ENCODE measurements around the gene ZNF480.

The ZNF480 gene

GRCh38 chr19:52270266-52270885, 26.6 kb upstream of the ZNF480 start:
- no peak for DNase-seq
- Histone ChIP-seq H3K27ac (peak overlapping the region; percentile 99), H3K27me3 (no peaks in the 10 kb centered on the region), H3K4me1 (peaks cover 0 to 28% (median 19%) of the 10 kb centered on the region in 4 donors), H3K9me3 (no peaks in the 10 kb centered on the region), H3K36me3 (peaks cover 0 to 8% (median 7%) of the 10 kb centered on the region in 3 donors), H3K4me3 (peak overlapping the region; percentile 93 to 96)
- intact Hi-C loops (cut with DNase I; ENCODE audit: low total_unique reads): loop anchor here (10.0 kb wide), 1 partner anchor 354 kb away; no protein-coding TSS in a partner anchor
- TF ChIP-seq CTCF (IDR thresholded peaks at IDR 0.05): no peak

GRCh38 chr19:52273301-52273700, 23.7 kb upstream of the ZNF480 start:
- TF ChIP-seq CTCF (IDR thresholded peaks at IDR 0.05): no peak
- H3K27ac ChIP-seq: no peak overlapping the region
- no peak overlapping the region for H3K4me3 ChIP-seq
- H3K36me3 ChIP-seq: peaks cover 0 to 16% (median 14%) of the 10 kb centered on the region in 3 donors
- peaks cover 0 to 28% (median 19%) of the 10 kb centered on the region in 4 donors for H3K4me1 ChIP-seq
- no peaks in the 10 kb centered on the region for H3K27me3 ChIP-seq
- intact Hi-C loops (cut with DNase I; ENCODE audit: low total_unique reads): loop anchor here (10.0 kb wide), 1 partner anchor 352 kb away; no protein-coding TSS in a partner anchor
- no peaks in the 10 kb centered on the region for H3K9me3 ChIP-seq
- DNase-seq: no peak

- intact Hi-C loops (cut with DNase I; ENCODE audit: low total_unique reads): loop anchor here (10.0 kb wide), 1 partner anchor 351 kb away; no protein-coding TSS in a partner anchor
Measured at GRCh38 chr19:52274191-52274590, 22.8 kb upstream of the ZNF480 start.

GRCh38 chr19:52275988-52276387, 21.0 kb upstream of the ZNF480 start:
- no peak for DNase-seq
- H3K27me3 ChIP-seq: no peaks in the 10 kb centered on the region
- peaks cover 0 to 7% (median 0%) of the 10 kb centered on the region in 3 donors for H3K9me3 ChIP-seq
- intact Hi-C loops (cut with DNase I; ENCODE audit: low total_unique reads): loop anchor here (10.0 kb wide), 1 partner anchor 349 kb away; no protein-coding TSS in a partner anchor
- H3K27ac ChIP-seq: no peak overlapping the region
- peaks cover 0 to 22% (median 21%) of the 10 kb centered on the region in 3 donors for H3K36me3 ChIP-seq
- no peak for TF ChIP-seq CTCF (IDR thresholded peaks at IDR 0.05)
- H3K4me1 ChIP-seq: peaks cover 0 to 15% (median 11%) of the 10 kb centered on the region in 4 donors
- no peak overlapping the region for H3K4me3 ChIP-seq

More at GRCh38 chr19:52274191-52274590, 22.8 kb upstream of the ZNF480 start:
- Histone ChIP-seq H3K4me3 (no peak overlapping the region), H3K9me3 (peaks cover 0 to 5% (median 0%) of the 10 kb centered on the region in 3 donors), H3K27ac (no peak overlapping the region), H3K4me1 (peaks cover 0 to 23% (median 16%) of the 10 kb centered on the region in 4 donors), H3K27me3 (no peaks in the 10 kb centered on the region), H3K36me3 (peaks cover 0 to 22% (median 21%) of the 10 kb centered on the region in 3 donors)
- no peak for TF ChIP-seq CTCF (IDR thresholded peaks at IDR 0.05)
- no peak for DNase-seq

- intact Hi-C loops (cut with DNase I; ENCODE audit: low total_unique reads): loop anchor here (10.0 kb wide), 1 partner anchor 347 kb away; no protein-coding TSS in a partner anchor
- H3K4me3 ChIP-seq: no peak overlapping the region
- H3K36me3 ChIP-seq: peaks cover 5 to 34% (median 30%) of the 10 kb centered on the region in 3 donors
Measured at GRCh38 chr19:52277471-52277870, 19.5 kb upstream of the ZNF480 start.

More at GRCh38 chr19:52277471-52277870, 19.5 kb upstream of the ZNF480 start:
- no peak for TF ChIP-seq CTCF (IDR thresholded peaks at IDR 0.05)
- Histone ChIP-seq H3K27me3 (no peaks in the 10 kb centered on the region), H3K9me3 (peaks cover 0 to 7% (median 0%) of the 10 kb centered on the region in 3 donors), H3K4me1 (peaks cover 0 to 9% (median 5%) of the 10 kb centered on the region in 4 donors), H3K27ac (no peak overlapping the region)
- DNase-seq: no peak

All from tibial artery (tissue), 4 donors.